HUDEP-2 (cell line): Measurements from ENCODE around the gene ID3.
"Not testable (repeated sequence)": the region's sequence is repeated elsewhere in the genome, so short reads cannot be mapped to it uniquely, and the experiment has no call there.

Experiments used
- DNase-seq, 76 experiments: peaks; one replicate each; lab custom pipeline; 2025; ENCODE audit not compliant: unreplicated experiment in 76 of 76; lab: John Stamatoyannopoulos, UW

ID3 gene

GRCh38 chr1:23554127-23554480 is 5.2 kb downstream of the ID3 start:
- no peak for DNase-seq

GRCh38 chr1:23553231-23554126 is 5.8 kb downstream of the ID3 start:
- no peak for DNase-seq

GRCh38 chr1:23551849-23552248 is 7.5 kb downstream of the ID3 start:
- no peak for DNase-seq

DNA sequence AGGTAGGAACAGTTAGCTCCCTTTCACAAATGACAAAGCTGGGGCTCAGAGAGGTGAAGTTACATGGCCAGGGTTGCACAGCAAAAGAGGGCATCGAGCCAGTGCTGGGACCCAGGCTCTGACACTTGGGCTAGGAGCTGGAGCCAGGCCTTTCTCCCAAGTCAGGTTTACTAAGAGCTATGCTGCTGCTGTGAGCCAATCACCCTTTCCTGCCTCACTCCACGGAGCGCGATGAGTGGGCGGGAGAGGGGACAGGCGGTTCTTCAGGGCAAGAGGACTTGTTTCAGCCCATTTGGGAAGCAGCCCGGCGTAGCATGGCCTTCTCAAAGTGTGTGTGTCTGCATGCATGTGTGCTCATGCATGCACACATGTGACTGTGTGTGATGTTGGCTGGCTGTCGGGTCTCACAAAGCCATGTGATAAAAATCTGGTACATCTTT is 10.6 kb downstream of the ID3 start:
- DNase-seq, result no peak

- DNase-seq, result no peak
Measured at GRCh38 chr1:23546897-23547584, 12.3 kb downstream of the ID3 start.

- DNase-seq, result no peak
Measured at GRCh38 chr1:23545851-23546250, 13.4 kb downstream of the ID3 start.

DNA sequence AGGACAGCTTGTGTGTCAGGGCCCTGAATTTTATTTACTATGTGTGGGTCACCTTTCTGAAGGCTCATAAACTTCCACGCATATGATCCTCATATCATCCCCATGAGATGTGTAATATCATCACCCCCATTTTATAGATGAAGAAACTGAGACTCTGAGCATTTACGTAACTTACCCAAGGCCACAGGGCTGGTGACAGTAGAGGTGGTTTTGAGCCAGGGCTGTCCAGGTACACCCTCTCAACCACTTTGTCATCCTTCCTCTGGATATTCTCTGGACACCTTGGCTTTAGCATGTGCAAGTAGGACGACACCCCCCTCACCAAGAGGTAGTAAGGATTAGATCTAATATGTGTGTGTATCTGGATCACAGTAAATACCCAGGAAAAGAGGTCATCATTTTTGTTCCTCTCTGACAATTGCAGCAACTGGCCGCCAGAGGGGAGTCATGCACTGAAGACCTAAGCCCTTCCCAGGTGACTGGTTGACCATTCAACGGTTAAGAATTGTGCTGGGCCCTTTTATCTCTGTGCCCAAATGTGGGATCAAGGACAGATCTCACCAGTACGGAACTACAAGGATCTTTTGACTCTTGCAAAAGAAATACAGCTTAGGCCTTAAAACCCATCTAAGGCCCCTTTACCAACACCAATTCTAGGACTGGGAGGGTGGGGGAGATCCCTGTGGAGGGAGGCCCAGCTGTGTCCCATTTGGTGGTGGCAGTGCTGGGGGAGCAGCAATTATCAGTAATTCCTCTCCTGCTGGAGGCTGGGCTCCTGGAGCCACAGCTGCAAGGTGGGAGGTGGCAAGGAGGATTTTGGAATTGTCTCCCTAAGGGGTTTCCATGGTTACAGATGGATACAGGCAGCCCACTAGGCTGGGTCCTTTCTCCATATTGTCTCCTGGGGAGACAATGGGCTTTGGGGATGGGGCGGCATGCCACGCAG is 14.6 kb downstream of the ID3 start:
- peak in 59 of 76 experiments; percentile 5 to 73 (median 39) for DNase-seq

GRCh38 chr1:23543707-23544443 is 15.4 kb downstream of the ID3 start:
- DNase-seq, result no peak

DNA sequence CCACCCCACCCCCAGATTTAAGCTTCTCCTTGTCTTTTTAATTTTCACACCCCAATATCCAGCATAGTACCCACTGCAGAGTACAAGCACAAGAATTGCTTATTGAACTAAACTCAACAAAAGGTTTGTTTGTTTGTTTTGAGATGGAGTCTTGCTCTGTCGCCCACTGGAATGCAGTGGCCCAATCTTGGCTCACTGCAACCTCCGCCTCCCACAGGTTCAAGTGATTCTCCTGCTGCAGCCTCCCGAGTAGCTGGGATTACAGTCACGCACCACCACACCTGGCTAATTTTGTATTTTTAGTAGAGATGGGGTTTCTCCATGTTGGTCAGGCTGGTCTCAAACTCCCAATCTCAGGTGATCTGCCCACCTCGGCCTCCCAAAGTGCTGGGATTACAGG is 16.4 kb downstream of the ID3 start:
- DNase-seq, result not testable (repeated sequence)

DNA sequence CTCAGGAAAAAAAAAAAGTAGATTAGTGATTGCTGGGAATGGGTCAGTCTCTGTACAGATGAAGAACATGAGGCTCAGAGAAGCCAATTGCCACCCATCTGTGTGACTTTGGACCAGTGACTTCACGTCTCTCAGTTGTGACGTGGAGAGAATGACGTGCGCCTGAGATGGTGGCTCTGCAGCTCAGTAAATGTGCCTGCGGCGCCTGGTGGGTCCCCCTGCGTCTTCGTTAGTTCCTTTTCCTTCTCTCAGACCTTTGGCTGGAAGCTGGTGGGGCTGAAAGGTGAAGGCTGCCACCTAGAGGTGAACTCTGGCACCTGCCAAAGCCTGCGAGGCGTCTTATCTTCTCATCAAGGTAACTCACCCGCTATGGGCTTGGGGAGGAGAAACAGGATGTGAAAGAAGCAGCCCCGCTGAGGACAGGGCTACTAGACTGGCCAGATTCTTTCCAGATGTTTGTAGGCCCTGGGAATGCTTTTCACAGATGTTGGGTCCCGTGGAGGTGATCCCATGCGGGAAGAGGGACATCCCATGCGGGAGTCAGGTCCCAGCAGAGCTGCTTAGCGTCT is 19.5 kb downstream of the ID3 start:
- DNase-seq, result peak in 74 of 76 experiments; percentile 26 to 93 (median 80)

GRCh38 chr1:23537296-23537973 is 21.9 kb downstream of the ID3 start:
- no peak for DNase-seq

DNA sequence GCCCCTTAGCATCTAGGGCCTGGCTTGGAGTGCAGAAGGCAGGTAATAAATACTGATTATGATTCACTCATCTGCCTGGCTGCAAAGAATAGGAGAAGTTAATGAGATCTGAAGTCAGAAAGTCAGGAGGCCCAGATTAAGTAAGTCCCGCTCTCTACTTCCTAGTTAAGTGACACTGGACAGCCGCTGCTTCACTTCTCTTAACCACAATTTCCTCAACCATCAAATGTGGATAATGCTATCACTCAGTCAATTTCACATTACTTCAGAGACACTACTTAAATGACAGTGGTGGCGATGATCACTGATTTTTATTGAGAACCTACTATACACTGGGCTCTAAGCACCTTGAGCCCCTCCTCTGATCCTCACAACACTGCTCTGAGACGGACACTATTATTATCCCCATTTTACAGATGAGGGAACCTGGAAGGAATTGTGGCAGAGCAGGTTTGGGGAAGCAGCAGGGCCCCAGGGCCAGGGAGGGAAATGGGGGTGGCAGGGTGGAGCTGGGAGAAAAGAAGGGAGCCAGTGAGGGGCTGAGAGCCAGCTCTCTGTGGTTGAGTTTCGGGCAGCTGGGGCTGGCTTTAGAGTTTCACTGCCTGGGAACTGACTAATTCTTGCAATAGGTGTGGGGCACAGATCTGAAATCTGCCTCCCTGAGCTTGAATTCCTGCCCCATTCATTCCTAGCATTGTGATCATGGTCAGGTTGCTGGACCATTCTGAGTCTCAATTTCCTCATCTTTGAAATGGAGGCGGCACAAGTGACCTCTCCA is 25.9 kb downstream of the ID3 start:
- DNase-seq, result no peak

DNA sequence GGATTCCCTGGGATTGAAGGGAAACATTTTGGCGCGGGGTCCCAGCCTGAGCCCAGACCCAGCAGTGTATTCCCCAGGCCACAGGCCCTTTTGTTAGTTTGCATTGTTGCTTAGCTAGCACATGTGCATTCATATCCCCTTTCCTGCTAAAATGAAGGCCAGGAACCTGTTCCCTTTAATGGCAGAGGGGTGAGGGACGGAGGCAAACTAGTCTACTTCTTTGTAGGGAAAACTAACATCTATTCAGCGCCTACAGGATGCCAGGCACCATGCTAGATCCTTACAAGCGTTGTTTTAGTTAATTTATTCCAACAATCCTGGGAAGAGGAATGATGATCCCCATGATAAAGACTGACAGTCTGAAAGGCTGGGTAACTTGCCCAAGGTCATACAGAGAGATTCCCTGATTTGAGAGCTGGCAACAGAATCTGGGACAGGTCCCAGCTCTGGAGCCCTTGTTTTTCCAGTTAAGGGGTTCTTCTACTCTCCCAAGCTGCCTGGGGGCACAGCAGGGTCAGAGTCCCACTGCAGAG is 27.7 kb downstream of the ID3 start:
- DNase-seq, result no peak

- DNase-seq, result peak in 74 of 76 experiments; percentile 23 to 89 (median 78)
Measured at GRCh38 chr1:23530747-23531561, 28.3 kb downstream of the ID3 start, which contains the start of gene E2F2. Gene E2F2, minus strand, starts transcription at chr1:23531233. Its CDS starts 440 bp downstream, at chr1:23530793.

DNA sequence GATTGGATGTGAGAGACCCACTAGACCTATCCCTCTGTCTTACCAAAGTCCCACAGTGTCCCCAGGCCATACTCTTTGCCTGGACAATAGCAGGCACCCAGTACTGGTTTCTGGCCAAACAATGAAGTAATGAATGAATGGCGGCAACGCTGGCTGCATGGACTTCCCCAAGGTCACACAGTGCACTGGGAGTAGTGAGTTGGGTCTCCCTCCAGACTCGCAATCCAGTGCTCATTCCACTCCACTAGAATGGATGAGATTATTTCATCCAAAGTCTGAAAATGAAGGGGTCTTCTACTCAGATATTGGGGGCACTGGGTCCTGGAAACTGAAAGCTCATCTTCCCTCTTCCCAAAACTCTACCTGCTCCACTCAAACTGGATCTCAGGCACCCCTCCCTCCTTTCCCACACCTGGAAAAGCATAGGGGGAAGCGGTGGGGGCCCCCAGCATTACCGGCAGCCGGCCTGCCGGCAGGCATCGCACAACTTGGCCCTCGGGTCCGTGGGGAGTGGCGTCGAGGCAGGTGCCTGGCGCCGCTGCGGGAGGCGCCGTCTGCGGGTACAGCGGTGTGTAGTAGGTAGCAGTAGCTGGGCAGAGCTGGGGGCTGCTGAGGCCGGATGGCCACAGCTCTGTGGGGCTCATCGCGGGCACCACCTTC is 29.1 kb downstream of the ID3 start:
- peak in 15 of 76 experiments; percentile 9 to 53 (median 35) for DNase-seq

DNA sequence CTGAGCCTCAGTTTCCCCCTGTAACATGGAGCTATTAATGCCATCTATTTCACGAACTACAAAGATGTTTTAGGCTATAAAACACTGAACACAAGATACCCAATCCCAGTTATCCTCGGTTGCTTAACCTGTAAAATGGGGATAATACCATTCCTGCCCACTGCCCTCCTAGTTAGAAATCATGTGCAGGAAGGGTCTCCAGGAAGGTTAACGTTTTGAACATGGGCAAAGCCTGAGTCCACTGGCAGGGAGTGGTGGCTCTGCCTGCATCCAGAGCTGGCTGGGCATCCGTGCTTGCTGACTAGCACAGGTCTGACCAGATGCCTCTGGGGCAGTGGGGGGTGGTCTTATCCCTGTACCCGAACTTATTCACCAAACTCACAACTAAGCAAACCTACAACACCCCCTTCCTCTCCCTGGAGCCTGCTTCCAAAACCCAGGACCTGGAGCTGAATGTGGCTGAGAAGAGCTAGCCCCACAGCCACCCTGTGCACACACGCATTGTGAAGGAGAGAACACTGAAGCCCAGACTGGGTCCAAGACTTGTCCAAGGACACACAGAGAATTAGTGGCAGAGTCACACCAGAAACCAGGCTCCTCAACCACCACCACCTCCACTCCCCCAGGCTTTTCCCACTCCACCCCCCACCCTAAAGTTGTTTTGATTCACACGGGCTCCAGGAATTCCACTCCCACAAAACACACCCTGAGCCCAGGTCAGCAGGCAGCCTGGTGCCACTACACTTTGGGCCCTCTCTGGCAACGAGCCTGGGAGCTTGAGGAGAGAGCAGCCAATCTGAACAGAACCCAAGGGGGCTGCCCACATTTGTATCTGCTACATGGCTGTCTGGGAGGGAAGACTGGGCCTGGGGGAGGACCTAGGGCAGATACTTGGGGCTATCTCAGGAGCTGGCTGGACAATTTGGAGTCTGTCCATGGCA is 29.9 kb downstream of the ID3 start:
- DNase-seq, result peak in 61 of 76 experiments; percentile 5 to 68 (median 43)
